Limb (tissue), 2 donors: ENCODE results near the gene NKTR.

ENCODE experiments used
- DNase-seq, 2 donors: peaks; one replicate each; pipeline ENCODE4 v3.0.0-alpha.2; 2016; ENCODE audit errors: extremely low spot score in 2 of 2

Gene NKTR

GRCh38 chr3:42649783-42650182 is 49.3 kb downstream of the NKTR start:
- DNase-seq = no peak

- DNase-seq = no peak
Observed at GRCh38 chr3:42651248-42652091, 51.0 kb downstream of the NKTR start.

GRCh38 chr3:42652251-42652610 is 51.7 kb downstream of the NKTR start:
- DNase-seq = no peak

GRCh38 chr3:42652611-42653302 is 52.3 kb downstream of the NKTR start:
- DNase-seq = no peak

- peak in 1 of 2 donors; percentile 45 for DNase-seq
Observed at GRCh38 chr3:42653303-42653559, 52.7 kb downstream of the NKTR start.

GRCh38 chr3:42653560-42654330 is 53.3 kb downstream of the NKTR start, which contains the start of gene ZBTB47:
Gene ZBTB47, plus strand, starts transcription at chr3:42653697. Its CDS starts 4,659 bp downstream, at chr3:42658356.
- peak in 1 of 2 donors; percentile 56 for DNase-seq

GRCh38 chr3:42654331-42655201 is 54.1 kb downstream of the NKTR start:
- peak; percentile 69 to 82 for DNase-seq

GRCh38 chr3:42655331-42655888 is 54.9 kb downstream of the NKTR start:
- DNase-seq = peak; percentile 34 to 65

GRCh38 chr3:42655980-42656679 is 55.6 kb downstream of the NKTR start:
- DNase-seq = no peak

GRCh38 chr3:42656680-42657610 is 56.5 kb downstream of the NKTR start:
- DNase-seq = no peak

GRCh38 chr3:42657675-42658074 is 57.2 kb downstream of the NKTR start:
- DNase-seq = no peak

GRCh38 chr3:42658091-42658770 is 57.7 kb downstream of the NKTR start:
- DNase-seq = peak in 1 of 2 donors; percentile 21

GRCh38 chr3:42658771-42659390 is 58.4 kb downstream of the NKTR start:
- DNase-seq = peak in 1 of 2 donors; percentile 23

- DNase-seq = peak in 1 of 2 donors; percentile 29
Observed at GRCh38 chr3:42659451-42660130, 59.1 kb downstream of the NKTR start.

GRCh38 chr3:42660131-42660715 is 59.7 kb downstream of the NKTR start:
- no peak for DNase-seq

GRCh38 chr3:42660898-42661297 is 60.4 kb downstream of the NKTR start:
- no peak for DNase-seq

GRCh38 chr3:42661593-42662022 is 61.1 kb downstream of the NKTR start:
- no peak for DNase-seq
